ENCODE data around the gene ISLR2. TPM values are rescaled to one million over a fixed set of nuclear protein-coding genes. Genes with fewer than 3 reads are reported as not detected.

ISLR2 gene
- total RNA-seq, 1 donor from 2014 or later, result 6.1 TPM

- Mint-ChIP-seq H3K4me1 (ENCODE audit: unreplicated experiment) (peaks cover 42% of the 10 kb centered on the region), H3K9me3 (ENCODE audit: unreplicated experiment) (no peaks in the 10 kb centered on the region), H3K27me3 (ENCODE audit: unreplicated experiment) (no peaks in the 10 kb centered on the region), H3K27ac (ENCODE audit: unreplicated experiment) (peak overlapping the region; percentile 86), H3K4me3 (ENCODE audit: unreplicated experiment) (no peak overlapping the region), H3K36me3 (ENCODE audit: unreplicated experiment) (no peaks in the 10 kb centered on the region)
- TF ChIP-seq, protein P1, sequence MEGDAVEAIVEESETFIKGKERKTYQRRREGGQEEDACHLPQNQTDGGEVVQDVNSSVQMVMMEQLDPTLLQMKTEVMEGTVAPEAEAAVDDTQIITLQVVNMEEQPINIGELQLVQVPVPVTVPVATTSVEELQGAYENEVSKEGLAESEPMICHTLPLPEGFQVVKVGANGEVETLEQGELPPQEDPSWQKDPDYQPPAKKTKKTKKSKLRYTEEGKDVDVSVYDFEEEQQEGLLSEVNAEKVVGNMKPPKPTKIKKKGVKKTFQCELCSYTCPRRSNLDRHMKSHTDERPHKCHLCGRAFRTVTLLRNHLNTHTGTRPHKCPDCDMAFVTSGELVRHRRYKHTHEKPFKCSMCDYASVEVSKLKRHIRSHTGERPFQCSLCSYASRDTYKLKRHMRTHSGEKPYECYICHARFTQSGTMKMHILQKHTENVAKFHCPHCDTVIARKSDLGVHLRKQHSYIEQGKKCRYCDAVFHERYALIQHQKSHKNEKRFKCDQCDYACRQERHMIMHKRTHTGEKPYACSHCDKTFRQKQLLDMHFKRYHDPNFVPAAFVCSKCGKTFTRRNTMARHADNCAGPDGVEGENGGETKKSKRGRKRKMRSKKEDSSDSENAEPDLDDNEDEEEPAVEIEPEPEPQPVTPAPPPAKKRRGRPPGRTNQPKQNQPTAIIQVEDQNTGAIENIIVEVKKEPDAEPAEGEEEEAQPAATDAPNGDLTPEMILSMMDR (IDR thresholded peaks at IDR 0.05), result no peak
- no peak for DNase-seq (ENCODE audit: extremely low spot score, unreplicated experiment)
Observed at GRCh38 chr15:74155766-74156417, 25.5 kb downstream of the ISLR2 start.

DNA sequence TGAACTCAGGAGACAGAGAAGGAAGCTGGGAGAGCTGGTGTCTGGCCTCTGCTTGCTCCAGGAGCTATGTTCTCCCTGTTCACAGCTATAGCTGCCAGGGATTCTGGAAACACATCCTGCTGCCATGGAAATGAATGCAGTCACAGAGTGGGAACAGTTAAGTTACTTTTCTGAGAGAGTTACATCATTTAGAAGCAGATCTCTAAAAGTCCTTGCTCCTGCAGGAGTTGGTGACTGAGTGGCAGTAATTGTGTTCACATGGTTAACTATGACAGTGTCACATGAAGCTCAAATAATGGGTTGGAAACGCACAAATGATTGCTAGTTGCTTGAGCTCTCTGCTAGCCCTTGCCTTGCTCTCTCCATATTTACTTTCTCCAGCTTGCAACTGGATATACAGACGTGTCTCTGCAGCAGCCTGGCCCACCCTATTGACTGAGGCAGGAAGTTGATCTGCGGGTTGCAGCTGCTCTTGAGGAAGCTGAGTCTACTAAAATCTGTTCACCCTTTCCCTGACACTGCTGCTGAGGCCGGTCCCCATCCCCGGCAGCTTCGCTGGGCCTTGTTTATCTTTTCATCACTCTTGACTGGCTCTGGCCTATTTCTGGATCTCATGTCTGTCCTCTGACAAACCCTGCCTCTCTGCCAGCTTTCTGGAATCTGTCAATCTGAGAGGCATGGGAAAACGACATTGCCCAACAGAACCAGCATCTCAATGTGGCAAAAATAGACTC is 26.5 kb downstream of the ISLR2 start:
- H3K4me3 Mint-ChIP-seq (ENCODE audit: unreplicated experiment), result no peak overlapping the region
- H3K27ac Mint-ChIP-seq (ENCODE audit: unreplicated experiment), result peak overlapping the region; percentile 86

GRCh38 chr15:74157868-74158827 is 27.8 kb downstream of the ISLR2 start:
- peak overlapping the region; percentile 86 for H3K27ac Mint-ChIP-seq (ENCODE audit: unreplicated experiment)
- H3K4me3 Mint-ChIP-seq (ENCODE audit: unreplicated experiment), result no peak overlapping the region
- H3K27me3 Mint-ChIP-seq (ENCODE audit: unreplicated experiment), result no peaks in the 10 kb centered on the region
- TF ChIP-seq, protein P1 (IDR thresholded peaks at IDR 0.05), result no peak
- H3K36me3 Mint-ChIP-seq (ENCODE audit: unreplicated experiment), result no peaks in the 10 kb centered on the region
- no peak for DNase-seq (ENCODE audit: extremely low spot score, unreplicated experiment)
- peaks cover 52% of the 10 kb centered on the region for H3K4me1 Mint-ChIP-seq (ENCODE audit: unreplicated experiment)
- H3K9me3 Mint-ChIP-seq (ENCODE audit: unreplicated experiment), result no peaks in the 10 kb centered on the region

More for the DNA sequence above, 26.5 kb downstream of the ISLR2 start:
- TF ChIP-seq, protein P1 (IDR thresholded peaks at IDR 0.05), result no peak
- Mint-ChIP-seq H3K36me3 (ENCODE audit: unreplicated experiment) (no peaks in the 10 kb centered on the region), H3K27me3 (ENCODE audit: unreplicated experiment) (no peaks in the 10 kb centered on the region), H3K4me1 (ENCODE audit: unreplicated experiment) (peaks cover 47% of the 10 kb centered on the region), H3K9me3 (ENCODE audit: unreplicated experiment) (no peaks in the 10 kb centered on the region)
- no peak for DNase-seq (ENCODE audit: extremely low spot score, unreplicated experiment)

- H3K27me3 Mint-ChIP-seq (ENCODE audit: unreplicated experiment), result no peaks in the 10 kb centered on the region
- H3K36me3 Mint-ChIP-seq (ENCODE audit: unreplicated experiment), result no peaks in the 10 kb centered on the region
- TF ChIP-seq, protein P1 (IDR thresholded peaks at IDR 0.05), result no peak
- no peaks in the 10 kb centered on the region for H3K9me3 Mint-ChIP-seq (ENCODE audit: unreplicated experiment)
- H3K27ac Mint-ChIP-seq (ENCODE audit: unreplicated experiment), result peak overlapping the region; percentile 57
- DNase-seq (ENCODE audit: extremely low spot score, unreplicated experiment), result no peak
- H3K4me1 Mint-ChIP-seq (ENCODE audit: unreplicated experiment), result peaks cover 49% of the 10 kb centered on the region
- H3K4me3 Mint-ChIP-seq (ENCODE audit: unreplicated experiment), result no peak overlapping the region
Observed at GRCh38 chr15:74158855-74159650, 28.7 kb downstream of the ISLR2 start.

Data from osteocyte (in vitro differentiated cells).